Measurements from ENCODE around the gene MYF6.

DNA sequence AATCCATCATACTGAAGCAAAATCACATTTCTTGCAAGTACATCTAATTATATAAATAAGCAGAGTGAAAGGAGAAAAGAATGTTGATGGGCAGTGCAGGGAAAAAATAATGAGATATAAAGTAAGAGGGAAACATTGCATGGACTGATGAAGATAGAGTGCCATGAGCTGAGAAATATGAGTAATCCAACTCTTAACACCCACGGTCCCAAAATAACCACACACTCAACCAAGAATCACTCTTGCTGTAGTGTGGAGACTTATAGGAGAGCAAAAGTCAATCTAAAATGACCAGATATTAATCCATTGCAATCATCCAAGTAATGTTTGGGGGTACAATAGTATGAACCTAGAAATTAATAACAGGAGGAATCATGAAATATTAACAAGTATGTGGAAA, 49.4 kb downstream of the MYF6 start:
- TF ChIP-seq CTCF (IDR thresholded peaks at IDR 0.05): no peak
- no peak for TF ChIP-seq POLR2A (IDR thresholded peaks at IDR 0.05)
- no peak for TF ChIP-seq POLR2AphosphoS5 (IDR thresholded peaks at IDR 0.05)
- TF ChIP-seq EP300 (IDR thresholded peaks at IDR 0.05): no peak

Data from suprapubic skin (tissue), 4 donors.